HG02884 (cell line): ENCODE measurements around the gene OR11H6.
"Not testable (repeated sequence)": the region's sequence is repeated elsewhere in the genome, so short reads cannot be mapped to it uniquely, and the experiment has no call there.

ENCODE experiments used
- ATAC-seq: cut with Tn5 transposase; IDR thresholded peaks from one replicate; pipeline ENCODE4 v1.9.1; 2021; ENCODE audit warnings: mild to moderate bottlenecking, moderate library complexity; ENCODE audit not compliant: unreplicated experiment

The OR11H6 gene

GRCh38 chr14:20223410-20223809, at the start of gene OR11H6:
Gene OR11H6, plus strand, starts transcription at chr14:20223710. Its CDS starts 0 bp downstream, at chr14:20223710.
- no peak for ATAC-seq

DNA sequence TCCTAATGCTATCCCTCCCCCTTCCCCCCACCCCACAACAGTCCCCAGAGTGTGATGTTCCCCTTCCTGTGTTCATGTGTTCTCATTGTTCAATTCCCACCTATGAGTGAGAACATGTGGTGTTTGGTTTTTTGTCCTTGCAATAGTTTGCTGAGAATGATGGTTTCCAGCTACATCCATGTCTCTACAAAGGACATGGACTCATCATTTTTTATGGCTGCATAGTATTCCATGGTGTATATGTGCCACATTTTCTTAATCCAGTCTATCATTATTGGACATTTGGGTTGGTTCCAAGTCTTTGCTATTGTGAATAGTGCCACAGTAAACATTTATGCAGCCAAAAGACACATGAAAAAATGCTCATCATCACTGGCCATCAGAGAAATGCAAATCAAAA, 49.3 kb upstream of the OR11H6 start:
- not testable (repeated sequence) for ATAC-seq

- no peak for ATAC-seq
These were observed 47.2 kb upstream of the OR11H6 start for GRCh38 chr14:20176330-20176729.

DNA sequence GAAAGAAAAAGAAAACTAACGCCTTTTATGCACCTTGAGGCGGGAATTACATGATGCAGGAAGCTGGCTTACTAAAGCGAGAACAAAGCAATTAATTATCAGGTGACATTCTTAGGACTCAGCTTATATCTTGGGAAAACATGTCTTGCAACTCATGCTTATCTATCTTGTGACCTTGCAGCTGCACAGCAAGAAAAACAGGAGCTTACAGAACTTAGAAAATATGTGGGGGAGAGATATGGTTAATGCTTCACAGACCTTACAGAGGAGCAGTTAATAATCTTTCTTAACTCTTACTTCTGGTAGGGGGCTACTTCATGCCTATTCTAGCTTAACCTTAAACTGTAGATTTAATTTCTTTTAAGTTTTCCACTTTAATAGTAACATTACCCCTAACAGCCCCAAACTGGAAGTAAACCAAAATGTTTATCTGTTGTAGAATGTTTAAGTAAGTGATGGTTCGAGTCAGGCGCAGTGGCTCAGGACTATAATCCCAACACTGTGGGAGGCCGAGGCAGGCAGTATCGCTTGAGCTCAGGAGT, 46.0 kb upstream of the OR11H6 start:
- ATAC-seq = no peak

GRCh38 chr14:20179218-20179617, 44.3 kb upstream of the OR11H6 start:
- no peak for ATAC-seq

DNA sequence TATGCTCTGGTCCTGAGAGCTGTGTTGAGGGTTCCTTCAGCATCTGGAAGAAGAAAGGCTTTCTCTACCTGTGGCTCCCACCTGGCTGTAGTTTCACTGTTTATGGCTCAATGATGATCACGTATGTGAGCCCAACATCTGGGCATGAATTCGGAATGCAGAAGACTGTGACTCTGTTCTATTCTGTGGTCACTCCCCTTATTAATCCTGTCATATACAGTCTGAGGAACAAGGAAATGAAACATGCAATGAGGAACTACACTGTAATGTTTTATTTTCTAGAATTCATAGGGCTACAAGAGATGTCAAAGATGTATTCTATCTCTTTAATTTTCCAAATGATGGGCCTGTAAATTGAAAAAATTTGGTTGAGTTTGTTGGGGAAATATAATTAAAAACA, 43.6 kb upstream of the OR11H6 start:
- ATAC-seq = no peak

GRCh38 chr14:20180486-20180885, 43.0 kb upstream of the OR11H6 start:
- no peak for ATAC-seq

GRCh38 chr14:20184181-20184580, 39.3 kb upstream of the OR11H6 start:
- no peak for ATAC-seq

DNA sequence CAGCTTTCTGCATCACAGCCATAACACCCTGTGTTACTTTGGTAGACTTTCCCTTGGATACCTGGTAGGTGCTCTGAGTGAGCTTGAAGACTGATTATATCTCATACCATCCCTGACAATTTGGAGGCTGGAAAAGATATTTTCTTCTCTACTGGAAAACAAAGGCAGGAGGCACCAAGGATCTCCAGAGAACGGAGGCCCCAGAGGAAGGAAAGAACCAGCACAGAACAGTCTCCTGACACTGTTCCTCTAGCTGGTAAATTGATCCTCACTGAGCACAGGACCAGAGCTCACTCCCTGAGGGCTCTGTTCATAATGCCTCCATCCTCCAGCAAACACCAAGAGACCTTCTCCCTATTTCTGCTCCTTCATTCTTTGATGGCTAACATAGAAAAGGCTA, 32.9 kb upstream of the OR11H6 start, which contains the start of gene OR11G2:
Gene OR11G2 (plus strand): TSS at position 301 of the 400 bp plus-strand sequence. CDS start 6,542 bp downstream, outside the sequence.
- no peak for ATAC-seq

DNA sequence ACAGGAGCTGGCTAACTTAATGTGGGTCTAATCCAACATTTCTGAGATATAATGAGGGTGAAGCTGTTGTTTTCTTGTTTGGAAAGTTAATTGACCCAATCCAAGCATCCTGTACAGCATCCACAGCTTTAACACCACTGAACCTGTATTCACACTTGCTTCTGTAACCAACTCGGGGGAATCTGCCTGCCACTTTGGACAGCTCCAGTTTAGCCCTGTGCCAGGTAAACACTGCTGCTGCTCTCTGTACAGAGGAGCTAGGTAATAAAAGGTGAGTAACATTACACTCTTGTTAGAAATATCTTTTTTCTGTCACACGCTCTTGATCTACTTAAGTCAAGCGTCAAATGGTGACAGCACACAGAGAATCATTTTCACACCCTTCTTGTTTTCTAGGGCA, 32.1 kb upstream of the OR11H6 start:
- no peak for ATAC-seq

DNA sequence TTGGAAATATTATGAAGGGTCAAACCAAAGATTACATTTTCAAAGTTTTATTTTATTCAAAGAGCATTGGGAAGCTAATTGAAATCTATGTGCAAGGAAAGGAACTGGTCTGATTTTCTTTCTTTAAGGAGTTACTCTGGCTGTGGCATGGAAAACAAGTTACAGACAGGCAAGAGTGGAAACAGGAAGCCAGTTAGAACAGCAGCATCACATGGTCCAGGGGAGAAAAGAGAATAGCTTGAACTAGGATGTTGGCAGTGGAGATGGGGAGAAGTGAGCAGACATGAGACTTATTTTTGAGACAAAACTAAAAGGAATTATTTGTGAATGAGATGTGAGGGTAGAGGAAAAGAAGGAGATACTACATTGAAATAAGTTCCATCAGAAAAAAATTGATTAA, 29.4 kb upstream of the OR11H6 start:
- no peak for ATAC-seq

DNA sequence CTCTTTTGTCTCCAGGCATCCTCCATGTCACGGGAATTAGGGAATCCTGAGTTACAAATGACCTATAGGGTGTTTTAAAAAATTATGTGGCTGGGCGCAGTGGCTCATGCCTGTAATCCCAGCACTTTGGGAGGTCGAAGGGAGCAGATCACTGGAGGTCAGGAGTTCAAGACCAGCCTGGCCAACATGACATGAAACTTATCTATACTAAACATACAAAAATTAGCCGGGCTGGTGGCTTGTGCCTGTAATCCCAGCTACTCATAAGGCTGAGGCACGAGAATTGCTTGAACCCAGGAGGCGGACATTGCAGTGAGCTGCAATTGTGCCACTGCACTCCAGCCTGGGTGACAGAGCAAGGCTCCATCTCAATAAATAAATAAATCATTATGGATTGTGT, 28.3 kb upstream of the OR11H6 start:
- not testable (repeated sequence) for ATAC-seq

- ATAC-seq = no peak
These were observed 27.6 kb upstream of the OR11H6 start for GRCh38 chr14:20195911-20196310.

GRCh38 chr14:20197459-20197858, 26.1 kb upstream of the OR11H6 start:
- ATAC-seq = no peak

- ATAC-seq = no peak
These were observed 24.5 kb upstream of the OR11H6 start for GRCh38 chr14:20198991-20199390.

GRCh38 chr14:20204721-20205120, 18.8 kb upstream of the OR11H6 start:
- no peak for ATAC-seq

GRCh38 chr14:20209595-20209994, 13.9 kb upstream of the OR11H6 start:
- ATAC-seq = no peak

GRCh38 chr14:20212406-20212805, 11.1 kb upstream of the OR11H6 start:
- not testable (repeated sequence) for ATAC-seq

- ATAC-seq = no peak
These were observed 8.3 kb upstream of the OR11H6 start for GRCh38 chr14:20215196-20215595.

GRCh38 chr14:20219033-20219432, 4.5 kb upstream of the OR11H6 start:
- no peak for ATAC-seq

GRCh38 chr14:20228681-20229080, 5.2 kb downstream of the OR11H6 start, which contains the start of gene OR11H7:
Gene OR11H7, plus strand, starts transcription at chr14:20228981.
- no peak for ATAC-seq

DNA sequence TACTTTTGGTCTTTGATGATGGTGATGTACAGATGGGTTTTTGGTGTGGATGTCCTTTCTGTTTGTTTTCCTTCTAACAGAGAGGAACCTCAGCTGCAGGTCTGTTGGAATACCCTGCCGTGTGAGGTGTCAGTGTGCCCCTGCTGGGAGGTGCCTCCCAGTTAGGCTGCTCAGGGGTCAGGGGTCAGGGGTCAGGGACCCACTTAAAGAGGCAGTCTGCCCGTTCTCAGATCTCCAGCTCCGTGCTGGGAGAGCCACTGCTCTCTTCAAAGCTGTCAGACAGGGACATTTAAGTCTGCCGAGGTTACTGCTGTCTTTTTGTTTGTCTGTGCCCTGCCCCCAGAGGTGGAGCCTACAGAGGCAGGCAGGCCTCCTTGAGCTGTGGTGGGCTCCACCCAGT, 11.9 kb downstream of the OR11H6 start:
- ATAC-seq = not testable (repeated sequence)

- no peak for ATAC-seq
These were observed 24.2 kb downstream of the OR11H6 start for GRCh38 chr14:20247646-20248246.
